Ovary (tissue), 9 donors: ENCODE measurements around the gene TRMT1. TPM values are rescaled to one million over a fixed set of nuclear protein-coding genes. Genes with fewer than 3 reads are reported as not detected.

Source experiments
- polyA plus RNA-seq, 2 donors: library from polyadenylated mRNA; stranded (reverse); fragments of 200-250 nt in 1 of 2; fragments of 350-450 nt in 1 of 2; fragmentation: Illumina TruSeq in 1 of 2; extraction: RNeasy Lipid Tissue Mini Kit (QIAGEN cat#74804) in 1 of 2; gene quantifications; one replicate each; pipeline ENCODE4 v1.2.3, GENCODE V29; 2013 to 2014
- total RNA-seq, 7 donors: library from RNA; depleted of rRNA in 2 of 7; stranded (reverse); fragments of >200 nt in 2 of 7; fragmentation: NEBNext Ultra II Directional in 3 of 7; extraction: Animal tissue kit (Norgen Biotek cat#: 25700) in 3 of 7; gene quantifications; one replicate each; pipeline versions ENCODE4 v1.1.0 to v1.2.4, GENCODE V29; 2016 to 2023
- donor health status: DM: no; HTN: no; CAD: no; lungs with moderate emphysema.
- donor health status: DM: no; HTN: no; CAD: no.
- donor health status: Bipolar disorder and iron deficiency.
- donor health status: DM: yes; HTN: yes; CAD: no.
- donor health status: DM: no; HTN: no; CAD: no.
- donor health status: DM: yes; HTN: yes; CAD: no.

Gene TRMT1
- total and polyA plus RNA-seq, 9 donors, result 7.6 to 54.8 (median 37.2) TPM

Other genes with a start within 250 kb of the TRMT1 start
- 10 to 100 TPM; 20.9 to 35.8 (median 26.5) TPM for gene DNASE2, start 235.3 kb downstream of the TRMT1 start, total RNA-seq
- 10 to 100 TPM; 43.1 to 54.2 TPM for gene DNASE2, start 235.3 kb downstream of the TRMT1 start, polyA plus RNA-seq
- gene KLF1, start 229.5 kb downstream of the TRMT1 start, total RNA-seq, result under 1 TPM in 1 of 7 donors, not detected in 6; 0.13 TPM
- gene KLF1, start 229.5 kb downstream of the TRMT1 start, polyA plus RNA-seq, result not detected
- 10 to 100 TPM; 17.7 to 36.3 (median 28.4) TPM for gene GCDH, start 225.6 kb downstream of the TRMT1 start, total RNA-seq
- 10 to 100 TPM; 11.9 to 35.3 TPM for gene GCDH, start 225.6 kb downstream of the TRMT1 start, polyA plus RNA-seq
- gene SYCE2, start 197.4 kb downstream of the TRMT1 start, total RNA-seq, result 1 to 10 TPM in 1 of 7 donors, under 1 TPM in 4, not detected in 2; 0.23 to 1.6 (median 0.56) TPM
- gene SYCE2, start 197.4 kb downstream of the TRMT1 start, polyA plus RNA-seq, result under 1 TPM; 0.17 to 0.20 TPM
- 10 to 100 TPM; 21.9 to 50.2 (median 43.9) TPM for gene FARSA, start 183.0 kb downstream of the TRMT1 start, total RNA-seq
- gene FARSA, start 183.0 kb downstream of the TRMT1 start, polyA plus RNA-seq, result 10 to 100 TPM in 1 of 2 donors, 1 to 10 TPM in 1; 8.0 to 25.1 TPM
- gene CALR, start 178.1 kb downstream of the TRMT1 start, total RNA-seq, result 100 to 1,000 TPM; 211 to 803 (median 450) TPM
- gene CALR, start 178.1 kb downstream of the TRMT1 start, polyA plus RNA-seq, result 1,000 to 10,000 TPM in 1 of 2 donors, 100 to 1,000 TPM in 1; 279 to 1,094 TPM
- 10 to 100 TPM; 61.2 to 94.0 (median 93.7) TPM for gene RAD23A, start 170.9 kb downstream of the TRMT1 start, total RNA-seq
- gene RAD23A, start 170.9 kb downstream of the TRMT1 start, polyA plus RNA-seq, result 10 to 100 TPM; 75.8 to 77.2 TPM
- gene GADD45GIP1, start 159.5 kb downstream of the TRMT1 start, total RNA-seq, result 10 to 100 TPM; 15.7 to 57.7 (median 19.1) TPM
- gene GADD45GIP1, start 159.5 kb downstream of the TRMT1 start, polyA plus RNA-seq, result 10 to 100 TPM in 1 of 2 donors, 1 to 10 TPM in 1; 1.8 to 25.6 TPM
- gene DAND5, start 147.2 kb downstream of the TRMT1 start, total RNA-seq, result under 1 TPM in 2 of 7 donors, not detected in 5; 0.11 to 0.15 TPM
- not detected for gene DAND5, start 147.2 kb downstream of the TRMT1 start, polyA plus RNA-seq
- 100 to 1,000 TPM in 5 of 7 donors, 10 to 100 TPM in 2; 30.3 to 256 (median 223) TPM for gene NFIX, start 121.3 kb downstream of the TRMT1 start, total RNA-seq
- 10 to 100 TPM; 76.9 to 82.2 TPM for gene NFIX, start 121.3 kb downstream of the TRMT1 start, polyA plus RNA-seq
- 1 to 10 TPM; 2.9 to 7.4 (median 6.7) TPM for gene LYL1, start 13.9 kb downstream of the TRMT1 start, total RNA-seq
- 1 to 10 TPM in 1 of 2 donors, under 1 TPM in 1; 0.90 to 5.0 TPM for gene LYL1, start 13.9 kb downstream of the TRMT1 start, polyA plus RNA-seq
- gene NACC1, start 1.5 kb upstream of the TRMT1 start, total RNA-seq, result 10 to 100 TPM in 6 of 7 donors, 1 to 10 TPM in 1; 5.1 to 31.4 (median 21.8) TPM
- 10 to 100 TPM in 1 of 2 donors, 1 to 10 TPM in 1; 3.2 to 14.8 TPM for gene NACC1, start 1.5 kb upstream of the TRMT1 start, polyA plus RNA-seq
- 10 to 100 TPM; 36.5 to 54.8 (median 43.0) TPM for gene STX10, start 33.6 kb upstream of the TRMT1 start, total RNA-seq
- 10 to 100 TPM; 15.3 to 57.8 TPM for gene STX10, start 33.6 kb upstream of the TRMT1 start, polyA plus RNA-seq
- gene IER2, start 33.7 kb upstream of the TRMT1 start, total RNA-seq, result 100 to 1,000 TPM in 3 of 7 donors, 10 to 100 TPM in 4; 55.3 to 301 (median 82.8) TPM
- gene IER2, start 33.7 kb upstream of the TRMT1 start, polyA plus RNA-seq, result 10 to 100 TPM; 47.4 to 64.4 TPM